Tibial nerve (tissue), 4 donors: ENCODE measurements around the gene POLR1E.

Experiments
- EP300 ChIP-seq, 2 donors: sonication (generic); formaldehyde crosslinking; IDR thresholded peaks; one replicate each; pipeline ENCODE4 v1.6.1; 2017; ENCODE audit warnings: antibody characterized with exemption in 2 of 2, mild to moderate bottlenecking in 1 of 2
- POLR2A ChIP-seq, 2 donors: fragments of 450-650 bp; IDR thresholded peaks; one replicate each; pipeline ENCODE4 v1.6.1; 2017; ENCODE audit warnings: antibody characterized with exemption in 2 of 2, mild to moderate bottlenecking in 2 of 2, moderate library complexity in 2 of 2
- TF ChIP-seq, protein P1 (sequence below), 5 experiments: fragments of 200-600 bp in 3 of 5; fragments of 450-650 bp in 2 of 5; sonication (generic) in 3 of 5; IDR thresholded peaks; one replicate each; pipeline ENCODE4 v1.5.1; 2016 to 2019; ENCODE audit warnings: antibody characterized with exemption in 5 of 5, mild to moderate bottlenecking in 3 of 5, moderate library complexity in 2 of 5

DNA sequence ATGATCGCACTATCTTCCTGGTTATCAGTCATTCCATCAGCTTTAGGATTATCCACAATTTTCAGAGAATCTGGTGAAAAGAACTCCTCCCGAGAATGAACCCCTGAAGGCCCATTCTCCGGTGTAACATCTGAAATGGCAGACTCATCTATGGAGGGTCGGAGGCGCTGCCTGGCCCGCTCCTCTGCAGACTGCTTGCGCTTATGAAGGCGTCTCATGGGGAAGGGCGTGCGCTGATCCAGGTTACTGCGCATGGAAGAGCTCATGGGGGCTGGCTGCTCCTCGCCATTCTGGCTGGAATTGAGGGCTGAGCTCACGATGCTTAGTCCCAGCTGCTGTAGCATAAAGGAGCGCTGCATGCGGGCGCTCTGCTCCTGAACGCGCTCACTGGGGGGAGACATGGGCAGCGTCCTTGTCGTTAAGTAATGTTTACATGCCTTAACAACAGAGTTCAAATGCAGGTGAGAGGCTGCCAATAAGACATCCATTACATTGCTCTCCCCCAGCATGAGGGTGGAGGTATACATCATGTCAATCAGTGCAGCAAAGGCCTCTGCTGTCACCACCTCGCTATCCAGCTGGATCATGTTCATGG, 43.9 kb upstream of the POLR1E start:
- TF ChIP-seq EP300 (IDR thresholded peaks at IDR 0.05): no peak
- no peak for TF ChIP-seq POLR2A (IDR thresholded peaks at IDR 0.05)
- TF ChIP-seq, protein P1, sequence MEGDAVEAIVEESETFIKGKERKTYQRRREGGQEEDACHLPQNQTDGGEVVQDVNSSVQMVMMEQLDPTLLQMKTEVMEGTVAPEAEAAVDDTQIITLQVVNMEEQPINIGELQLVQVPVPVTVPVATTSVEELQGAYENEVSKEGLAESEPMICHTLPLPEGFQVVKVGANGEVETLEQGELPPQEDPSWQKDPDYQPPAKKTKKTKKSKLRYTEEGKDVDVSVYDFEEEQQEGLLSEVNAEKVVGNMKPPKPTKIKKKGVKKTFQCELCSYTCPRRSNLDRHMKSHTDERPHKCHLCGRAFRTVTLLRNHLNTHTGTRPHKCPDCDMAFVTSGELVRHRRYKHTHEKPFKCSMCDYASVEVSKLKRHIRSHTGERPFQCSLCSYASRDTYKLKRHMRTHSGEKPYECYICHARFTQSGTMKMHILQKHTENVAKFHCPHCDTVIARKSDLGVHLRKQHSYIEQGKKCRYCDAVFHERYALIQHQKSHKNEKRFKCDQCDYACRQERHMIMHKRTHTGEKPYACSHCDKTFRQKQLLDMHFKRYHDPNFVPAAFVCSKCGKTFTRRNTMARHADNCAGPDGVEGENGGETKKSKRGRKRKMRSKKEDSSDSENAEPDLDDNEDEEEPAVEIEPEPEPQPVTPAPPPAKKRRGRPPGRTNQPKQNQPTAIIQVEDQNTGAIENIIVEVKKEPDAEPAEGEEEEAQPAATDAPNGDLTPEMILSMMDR (IDR thresholded peaks at IDR 0.05): no peak
